ENCODE results near the gene ZFP36L2. TPM values are rescaled to one million over a fixed set of nuclear protein-coding genes. Genes with fewer than 3 reads are reported as not detected.

Gene ZFP36L2
- total and polyA plus RNA-seq, 9 of the 15 experiments (the other 6 are each of a cell fraction or from before 2014, with no cell fraction given), result 4.1 to 60.6 (median 20.3) TPM

DNA sequence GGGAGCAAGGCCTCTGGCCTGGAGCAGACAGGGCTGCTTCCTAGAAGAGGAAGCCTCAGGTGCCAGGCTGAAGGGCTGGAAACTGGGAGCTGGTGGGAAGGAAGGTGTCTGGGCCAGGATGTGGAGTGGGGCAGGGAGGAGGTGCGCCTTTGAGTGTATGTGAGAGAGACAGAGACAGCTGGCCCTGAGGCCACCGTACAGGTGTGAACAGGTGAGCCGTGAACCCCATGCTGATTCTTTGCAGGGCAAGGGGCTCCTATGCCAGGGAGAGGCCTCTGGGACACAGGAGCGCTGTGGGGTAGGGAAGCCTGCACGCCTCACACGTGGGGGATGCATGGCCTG lies 16.3 kb downstream of the ZFP36L2 start:
- peaks cover 26 to 32% of the 10 kb centered on the region in 2 experiments for H3K4me1 ChIP-seq (replicated peaks in 1 of 2; ENCODE audit: control insufficient read depth in 2 of 2, insufficient read depth in 2 of 2, low read length in 2 of 2)
- no peak for FAIRE-seq
- no peaks in the 10 kb centered on the region for H3K27me3 ChIP-seq (ENCODE audit: control insufficient read depth in 2 of 2, insufficient read depth in 2 of 2, low read length in 2 of 2)
- no peaks in the 10 kb centered on the region for H3K36me3 ChIP-seq (ENCODE audit: control insufficient read depth, insufficient read depth, low read length)
- no peaks in the 10 kb centered on the region for H3K9me3 ChIP-seq (replicated peaks; ENCODE audit: control insufficient read depth, insufficient read depth, low read depth, low read length)
- peak overlapping the region; percentile 94 for H2AFZ ChIP-seq (ENCODE audit: low read depth, low read length)
- WGBS (ENCODE audit: insufficient coverage, low coverage, missing lambda C conversion rate), result 63% methylated on average over 5 of the region's 6 CpGs
- H3K79me2 ChIP-seq (ENCODE audit: control insufficient read depth, insufficient read depth, low read length), result no peaks in the 10 kb centered on the region
- no peak for DNase-seq (ENCODE audit: extremely low read depth in 1 of 4, low spot score in 3 of 4)
- ChIA-PET CTCF (ENCODE audit: low intra/inter-chr PET ratio) (no interaction called here), POLR2A (interaction anchor here (0.9 to 1.8 kb wide), 5 partner anchors 8 to 288 kb away, joined by 3 to 6 read pairs (median 5); no protein-coding TSS in a partner anchor)
- in situ Hi-C loops (cut with MboI) (no loop called here), intact Hi-C loops (cut with micrococcal nuclease) (no loop called here)
- TF ChIP-seq ZNF589 (CRISPR knock-in tag; IDR thresholded peaks at IDR 0.05; ENCODE audit: low read depth) (0 out of 2 replicates have a peak, but pooled peaks have one; percentile 24), ZFX (CRISPR knock-in tag; IDR thresholded peaks at IDR 0.05) (peak; percentile 71; the same call in 1 of the 2 replicates)
- TF ChIP-seq, protein P1, sequence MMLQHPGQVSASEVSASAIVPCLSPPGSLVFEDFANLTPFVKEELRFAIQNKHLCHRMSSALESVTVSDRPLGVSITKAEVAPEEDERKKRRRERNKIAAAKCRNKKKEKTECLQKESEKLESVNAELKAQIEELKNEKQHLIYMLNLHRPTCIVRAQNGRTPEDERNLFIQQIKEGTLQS (IDR thresholded peaks at IDR 0.05), result no peak
- TF ChIP-seq, protein P1 (CRISPR knock-in tag; conservative IDR thresholded peaks at IDR 0.05), result no peak
- TF ChIP-seq, protein P2, sequence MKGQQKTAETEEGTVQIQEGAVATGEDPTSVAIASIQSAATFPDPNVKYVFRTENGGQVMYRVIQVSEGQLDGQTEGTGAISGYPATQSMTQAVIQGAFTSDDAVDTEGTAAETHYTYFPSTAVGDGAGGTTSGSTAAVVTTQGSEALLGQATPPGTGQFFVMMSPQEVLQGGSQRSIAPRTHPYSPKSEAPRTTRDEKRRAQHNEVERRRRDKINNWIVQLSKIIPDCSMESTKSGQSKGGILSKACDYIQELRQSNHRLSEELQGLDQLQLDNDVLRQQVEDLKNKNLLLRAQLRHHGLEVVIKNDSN (CRISPR knock-in tag; IDR thresholded peaks at IDR 0.05), result 0 out of 2 replicates have a peak, but pooled peaks have one; percentile 34
- TF ChIP-seq, protein P3, sequence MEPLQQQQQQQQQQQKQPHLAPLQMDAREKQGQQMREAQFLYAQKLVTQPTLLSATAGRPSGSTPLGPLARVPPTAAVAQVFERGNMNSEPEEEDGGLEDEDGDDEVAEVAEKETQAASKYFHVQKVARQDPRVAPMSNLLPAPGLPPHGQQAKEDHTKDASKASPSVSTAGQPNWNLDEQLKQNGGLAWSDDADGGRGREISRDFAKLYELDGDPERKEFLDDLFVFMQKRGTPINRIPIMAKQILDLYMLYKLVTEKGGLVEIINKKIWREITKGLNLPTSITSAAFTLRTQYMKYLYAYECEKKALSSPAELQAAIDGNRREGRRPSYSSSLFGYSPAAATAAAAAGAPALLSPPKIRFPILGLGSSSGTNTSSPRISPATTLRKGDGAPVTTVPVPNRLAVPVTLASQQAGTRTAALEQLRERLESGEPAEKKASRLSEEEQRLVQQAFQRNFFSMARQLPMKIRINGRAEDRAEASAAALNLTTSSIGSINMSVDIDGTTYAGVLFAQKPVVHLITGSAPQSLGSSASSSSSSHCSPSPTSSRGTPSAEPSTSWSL (CRISPR knock-in tag; IDR thresholded peaks at IDR 0.05; ENCODE audit: borderline replicate concordance), result 0 out of 2 replicates have a peak, but pooled peaks have one; percentile 49
- H3K9ac ChIP-seq (ENCODE audit: insufficient read depth in 1 of 2, low read depth in 2 of 2, low read length in 2 of 2), result peak overlapping the region; percentile 27 to 86; a peak in 3 of 4 replicates
- H3K27ac ChIP-seq (ENCODE audit: extremely low read depth, low read depth, low read length), result peak overlapping the region; percentile 53; the same call in 2 of the 3 replicates
- H3K9me1 ChIP-seq (ENCODE audit: control insufficient read depth, insufficient read depth, low read length), result no peaks in the 10 kb centered on the region
- ATAC-seq, result no peak
- no peak overlapping the region for H3K4me3 ChIP-seq
- no peaks in the 10 kb centered on the region for H4K20me1 ChIP-seq (replicated peaks; ENCODE audit: control insufficient read depth, insufficient read depth, low read length)
- no TSS peak for BruUV-seq (replicated peaks)
- H3K4me2 ChIP-seq (ENCODE audit: insufficient read depth, low read length), result peak overlapping the region; percentile 28; the same call in 1 of the 2 replicates

All from K562 (cell line).